SK-N-SH (cell line): ENCODE data around the gene TFF1. TPM values are rescaled to one million over a fixed set of nuclear protein-coding genes. Genes with fewer than 3 reads are reported as not detected.

Source experiments
- CTCF ChIA-PET: fragments of 300-600, 350-600 bp; formaldehyde crosslinking; extraction: SDS; loops from one replicate; lab custom pipeline; 2021; lab: Yijun Ruan, JAX
- POLR2A ChIA-PET: fragments of 350-600 bp; sonication (Branson Sonifier 250); formaldehyde crosslinking; extraction: SDS; loops from one replicate; lab custom pipeline; 2020; ENCODE audit warnings: antibody characterized with exemption, inconsistent platforms; lab: Yijun Ruan, JAX
- DNase-seq: peaks from one replicate; pipeline ENCODE4 v3.0.0; 2012
- H2AFZ ChIP-seq: fragments of 200-600 bp; sonication (generic); 2 replicates; pipeline ENCODE4 v1.8.1; 2016; ENCODE audit warnings: antibody characterized with exemption, mild to moderate bottlenecking, low read depth
- H3F3A ChIP-seq: fragments of 200-600 bp; sonication (generic); replicated peaks from 2 replicates; pipeline ENCODE3; 2016; ENCODE audit warnings: antibody characterized with exemption, mild to moderate bottlenecking; ENCODE audit not compliant: insufficient read depth
- H3K27ac ChIP-seq, 2 experiments: fragments of 200-500 bp in 1 of 2; fragments of 200-600 bp in 1 of 2; sonication (Bioruptor generic) in 1 of 2; sonication (generic), shearing (Covaris generic) in 1 of 2; 2 replicates each; pipeline versions ENCODE4 v1.5.1 to v1.6.1; 2014 to 2016; ENCODE audit warnings: low read depth in 2 of 2, inconsistent platforms in 1 of 2, low read length in 1 of 2, mild to moderate bottlenecking in 1 of 2, mixed read lengths in 1 of 2
- H3K27me3 ChIP-seq: fragments of 200-600 bp; sonication (generic), shearing (Covaris generic); 2 replicates; pipeline ENCODE4 v1.6.1; 2016; ENCODE audit warnings: mixed run types; ENCODE audit not compliant: insufficient read depth
- H3K36me3 ChIP-seq, 2 experiments: fragments of 200-500 bp in 1 of 2; fragments of 200-600 bp in 1 of 2; sonication (Bioruptor generic) in 1 of 2; sonication (generic) in 1 of 2; replicated peaks in 1 of 2; 2 replicates each; pipeline versions ENCODE3 to v1.5.1; 2014 to 2016; ENCODE audit warnings: low read length in 1 of 2, mild to moderate bottlenecking in 1 of 2; ENCODE audit not compliant: insufficient read depth in 2 of 2, control insufficient read depth in 1 of 2
- H3K4me1 ChIP-seq, 2 experiments: fragments of 200-500 bp in 1 of 2; fragments of 200-600 bp in 1 of 2; sonication (Bioruptor generic) in 1 of 2; sonication (generic), shearing (Covaris generic) in 1 of 2; 2 replicates each; pipeline versions ENCODE4 v1.5.1 to v1.6.1; 2014 to 2016; ENCODE audit warnings: low read depth in 1 of 2, low read length in 1 of 2, mixed run types in 1 of 2; ENCODE audit not compliant: insufficient read depth in 2 of 2, control insufficient read depth in 1 of 2
- H3K4me2 ChIP-seq: fragments of 200-600 bp; sonication (generic), shearing (Covaris generic); 2 replicates; pipeline ENCODE4 v1.6.1; 2017; ENCODE audit warnings: mixed run types
- H3K4me3 ChIP-seq, 2 experiments: fragments of 200-500 bp in 1 of 2; fragments of 200-600 bp in 1 of 2; sonication (Bioruptor generic) in 1 of 2; sonication (generic), shearing (Covaris generic) in 1 of 2; 2 replicates each; pipeline versions ENCODE4 v1.5.1 to v1.8.1; 2014 to 2016; ENCODE audit warnings: low read depth in 2 of 2, inconsistent platforms in 1 of 2, low read length in 1 of 2, mild to moderate bottlenecking in 1 of 2, mixed read lengths in 1 of 2, moderate library complexity in 1 of 2
- H3K79me2 ChIP-seq: fragments of 200-600 bp; sonication (generic); 2 replicates; pipeline ENCODE4 v1.8.1; 2017; ENCODE audit warnings: mild to moderate bottlenecking; ENCODE audit not compliant: insufficient read depth
- H3K9ac ChIP-seq: fragments of 200-600 bp; sonication (generic); 2 replicates; pipeline ENCODE4 v1.6.1; 2017; ENCODE audit warnings: mixed run types
- H3K9me2 ChIP-seq: fragments of 200-600 bp; sonication (generic); 2 replicates; pipeline ENCODE4 v1.6.1; 2017; ENCODE audit warnings: mixed run types
- H3K9me3 ChIP-seq: fragments of 200-600 bp; sonication (generic); 2 replicates; pipeline ENCODE4 v1.6.1; 2017; ENCODE audit warnings: mixed run types, mild to moderate bottlenecking, moderate library complexity
- H4K20me1 ChIP-seq: fragments of 200-600 bp; sonication (generic); 2 replicates; pipeline ENCODE4 v1.6.1; 2017; ENCODE audit warnings: mild to moderate bottlenecking, mixed run types; ENCODE audit not compliant: insufficient read depth
- CHD2 ChIP-seq: fragments of 150-350 bp; IDR thresholded peaks from 2 replicates; pipeline ENCODE4 v1.6.1; 2018; ENCODE audit warnings: low read length; ENCODE audit not compliant: partially characterized antibody
- ELF1 ChIP-seq: IDR thresholded peaks from 2 replicates; pipeline ENCODE4 v1.4.0; 2012
- EP300 ChIP-seq, 2 experiments: IDR thresholded peaks; 2 replicates each; pipeline versions ENCODE4 v1.4.0 to v1.6.1; 2012; ENCODE audit warnings: borderline replicate concordance in 1 of 2, low read depth in 1 of 2, low read length in 1 of 2
- EZH2phosphoT487 ChIP-seq: fragments of 200-600 bp; sonication (generic); IDR thresholded peaks from 2 replicates; pipeline ENCODE4 v1.6.1; 2017; ENCODE audit warnings: low read depth, mixed run types, mild to moderate bottlenecking, antibody characterized with exemption, moderate library complexity, borderline replicate concordance
- FOSL2 ChIP-seq: IDR thresholded peaks from 2 replicates; pipeline ENCODE4 v1.4.0; 2012; ENCODE audit warnings: low read depth, mild to moderate bottlenecking, moderate library complexity, borderline replicate concordance
- GATA2 ChIP-seq: sonication (generic); formaldehyde crosslinking; IDR thresholded peaks from 2 replicates; pipeline ENCODE4 v1.5.0; 2020; ENCODE audit warnings: mild to moderate bottlenecking, missing genetic modification reagents
- JUND ChIP-seq: IDR thresholded peaks from 2 replicates; pipeline ENCODE4 v1.4.0; 2012
- MEF2A ChIP-seq: IDR thresholded peaks from 2 replicates; pipeline ENCODE4 v1.4.0; 2012; ENCODE audit warnings: low read depth, borderline replicate concordance
- RXRA ChIP-seq: IDR thresholded peaks from 2 replicates; pipeline ENCODE4 v1.4.0; 2012; ENCODE audit warnings: low read depth, mild to moderate bottlenecking, borderline replicate concordance
- SIN3A ChIP-seq: IDR thresholded peaks from 2 replicates; pipeline ENCODE4 v1.6.1; 2012; ENCODE audit warnings: low read depth, mild to moderate bottlenecking, low read length, moderate library complexity, borderline replicate concordance
- SMC3 ChIP-seq: IDR thresholded peaks from 2 replicates; pipeline ENCODE4 v1.6.1; 2012; ENCODE audit warnings: low read depth, low read length, improper control_type of control experiment
- TAF1 ChIP-seq: IDR thresholded peaks from 2 replicates; pipeline ENCODE4 v1.6.1; 2012; ENCODE audit warnings: low read depth, mild to moderate bottlenecking, low read length, moderate library complexity, borderline replicate concordance
- TCF12 ChIP-seq: IDR thresholded peaks from 2 replicates; pipeline ENCODE4 v1.4.0; 2012
- YY1 ChIP-seq: IDR thresholded peaks from 2 replicates; pipeline ENCODE4 v1.4.0; 2012; ENCODE audit warnings: low read depth, mild to moderate bottlenecking
- WGBS: methylation state at CpG from one replicate; pipeline ENCODE4 v1.1.6; 2017; ENCODE audit warnings: low lambda C conversion rate; 5-methylcytosine and 5-hydroxymethylcytosine counted together
- polyA plus RNA-seq, 3 experiments: library from polyadenylated mRNA; depleted of rRNA; stranded (reverse); fragments of >200 nt; gene quantifications; 2 replicates each; pipeline ENCODE4 v1.2.3, GENCODE V29; 2012
- TF ChIP-seq, protein P1 (sequence below): fragments of 150-350 bp; IDR thresholded peaks from 2 replicates; pipeline ENCODE4 v1.6.1; 2017; ENCODE audit warnings: antibody characterized with exemption, low read length, low read depth, borderline replicate concordance
- TF ChIP-seq, protein P2 (sequence below): fragments of 200-600 bp; sonication (generic); IDR thresholded peaks from 2 replicates; pipeline ENCODE4 v1.6.1; 2017; ENCODE audit warnings: antibody characterized with exemption, mild to moderate bottlenecking, moderate library complexity
- TF ChIP-seq, protein P3 (sequence below): fragments of 150-350 bp; IDR thresholded peaks from 2 replicates; pipeline ENCODE4 v1.6.1; 2016; ENCODE audit warnings: mild to moderate bottlenecking, low read depth, low read length

Gene TFF1
- polyA plus RNA-seq, 1 of the 3 experiments (the other 2 are of a cell fraction) = not detected

GRCh38 chr21:42324896-42325295 is 41.4 kb downstream of the TFF1 start:
- no peaks in the 10 kb centered on the region for H3K27me3 ChIP-seq
- H3K9ac ChIP-seq = no peak overlapping the region
- H3K4me1 ChIP-seq = no peaks in the 10 kb centered on the region
- no peaks in the 10 kb centered on the region for H4K20me1 ChIP-seq
- no peaks in the 10 kb centered on the region for H3K79me2 ChIP-seq
- no peak for DNase-seq
- no peaks in the 10 kb centered on the region for H3K36me3 ChIP-seq
- H3F3A ChIP-seq = no peaks in the 10 kb centered on the region
- POLR2A ChIA-PET = no interaction called here
- TF ChIP-seq, protein P1, sequence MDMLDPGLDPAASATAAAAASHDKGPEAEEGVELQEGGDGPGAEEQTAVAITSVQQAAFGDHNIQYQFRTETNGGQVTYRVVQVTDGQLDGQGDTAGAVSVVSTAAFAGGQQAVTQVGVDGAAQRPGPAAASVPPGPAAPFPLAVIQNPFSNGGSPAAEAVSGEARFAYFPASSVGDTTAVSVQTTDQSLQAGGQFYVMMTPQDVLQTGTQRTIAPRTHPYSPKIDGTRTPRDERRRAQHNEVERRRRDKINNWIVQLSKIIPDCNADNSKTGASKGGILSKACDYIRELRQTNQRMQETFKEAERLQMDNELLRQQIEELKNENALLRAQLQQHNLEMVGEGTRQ = no peak
- TF ChIP-seq, protein P2, sequence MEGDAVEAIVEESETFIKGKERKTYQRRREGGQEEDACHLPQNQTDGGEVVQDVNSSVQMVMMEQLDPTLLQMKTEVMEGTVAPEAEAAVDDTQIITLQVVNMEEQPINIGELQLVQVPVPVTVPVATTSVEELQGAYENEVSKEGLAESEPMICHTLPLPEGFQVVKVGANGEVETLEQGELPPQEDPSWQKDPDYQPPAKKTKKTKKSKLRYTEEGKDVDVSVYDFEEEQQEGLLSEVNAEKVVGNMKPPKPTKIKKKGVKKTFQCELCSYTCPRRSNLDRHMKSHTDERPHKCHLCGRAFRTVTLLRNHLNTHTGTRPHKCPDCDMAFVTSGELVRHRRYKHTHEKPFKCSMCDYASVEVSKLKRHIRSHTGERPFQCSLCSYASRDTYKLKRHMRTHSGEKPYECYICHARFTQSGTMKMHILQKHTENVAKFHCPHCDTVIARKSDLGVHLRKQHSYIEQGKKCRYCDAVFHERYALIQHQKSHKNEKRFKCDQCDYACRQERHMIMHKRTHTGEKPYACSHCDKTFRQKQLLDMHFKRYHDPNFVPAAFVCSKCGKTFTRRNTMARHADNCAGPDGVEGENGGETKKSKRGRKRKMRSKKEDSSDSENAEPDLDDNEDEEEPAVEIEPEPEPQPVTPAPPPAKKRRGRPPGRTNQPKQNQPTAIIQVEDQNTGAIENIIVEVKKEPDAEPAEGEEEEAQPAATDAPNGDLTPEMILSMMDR = no peak
- TF ChIP-seq, protein P3, sequence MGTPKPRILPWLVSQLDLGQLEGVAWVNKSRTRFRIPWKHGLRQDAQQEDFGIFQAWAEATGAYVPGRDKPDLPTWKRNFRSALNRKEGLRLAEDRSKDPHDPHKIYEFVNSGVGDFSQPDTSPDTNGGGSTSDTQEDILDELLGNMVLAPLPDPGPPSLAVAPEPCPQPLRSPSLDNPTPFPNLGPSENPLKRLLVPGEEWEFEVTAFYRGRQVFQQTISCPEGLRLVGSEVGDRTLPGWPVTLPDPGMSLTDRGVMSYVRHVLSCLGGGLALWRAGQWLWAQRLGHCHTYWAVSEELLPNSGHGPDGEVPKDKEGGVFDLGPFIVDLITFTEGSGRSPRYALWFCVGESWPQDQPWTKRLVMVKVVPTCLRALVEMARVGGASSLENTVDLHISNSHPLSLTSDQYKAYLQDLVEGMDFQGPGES = no peak
- TF ChIP-seq SIN3A = no peak
- TF ChIP-seq, all 33 proteins: peak for 0
- CTCF ChIA-PET = interaction anchor here (0.9 kb wide), 1 partner anchor 15 kb away, joined by 4 read pairs; no protein-coding TSS in a partner anchor
- Histone ChIP-seq H3K27ac (no peak overlapping the region), H3K9me2 (no peaks in the 10 kb centered on the region), H3K9me3 (no peaks in the 10 kb centered on the region), H3K4me3 (no peak overlapping the region), H3K4me2 (no peak overlapping the region), H2AFZ (no peak overlapping the region)
- WGBS = 25% methylated on average over 5 of the region's 6 CpGs

- H3K4me3 ChIP-seq = no peak overlapping the region
- no peak overlapping the region for H2AFZ ChIP-seq
- TF ChIP-seq GATA2 (CRISPR knock-in tag) = no peak
- no peak for DNase-seq
- ChIA-PET POLR2A (no interaction called here), CTCF (interaction anchor here (0.5 to 3.0 kb wide), 2 partner anchors 12 to 395 kb away, joined by 3 to 13 read pairs; no protein-coding TSS in a partner anchor)
- 0% methylated on average over 2 of the region's 4 CpGs for WGBS
- H3K9ac ChIP-seq = no peak overlapping the region
- no peak overlapping the region for H3K27ac ChIP-seq
- no peaks in the 10 kb centered on the region for H3K4me1 ChIP-seq
- H3K9me3 ChIP-seq = no peaks in the 10 kb centered on the region
- H3K36me3 ChIP-seq = no peaks in the 10 kb centered on the region
- no peak overlapping the region for H3K4me2 ChIP-seq
- H3K9me2 ChIP-seq = no peaks in the 10 kb centered on the region
- no peaks in the 10 kb centered on the region for H4K20me1 ChIP-seq
- no peaks in the 10 kb centered on the region for H3K79me2 ChIP-seq
- H3K27me3 ChIP-seq = no peaks in the 10 kb centered on the region
- no peaks in the 10 kb centered on the region for H3F3A ChIP-seq
Observed at GRCh38 chr21:42321845-42322244, 44.5 kb downstream of the TFF1 start.

DNA sequence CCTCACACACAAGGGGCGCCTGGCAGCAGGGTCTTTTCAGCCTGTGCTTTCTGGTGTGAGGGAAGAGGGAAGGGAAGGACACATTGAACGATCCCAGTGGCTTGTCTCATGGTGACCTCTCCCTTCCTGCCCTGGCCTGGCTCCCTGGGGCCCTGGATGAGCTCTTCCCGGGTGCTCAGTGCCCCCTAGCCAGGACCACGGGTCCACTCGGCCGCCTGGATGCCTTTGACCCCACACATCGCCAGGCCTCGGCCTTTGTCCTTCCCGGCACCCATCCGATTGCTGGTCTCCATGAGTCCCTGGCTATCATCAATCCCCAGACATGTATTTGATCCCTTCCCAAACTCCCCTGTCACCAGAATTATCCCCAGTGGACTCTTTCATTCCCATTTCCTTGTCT is 45.1 kb downstream of the TFF1 start:
- H2AFZ ChIP-seq = no peak overlapping the region
- no peaks in the 10 kb centered on the region for H3K9me3 ChIP-seq
- H3K27me3 ChIP-seq = no peaks in the 10 kb centered on the region
- H3K9ac ChIP-seq = no peak overlapping the region
- no peaks in the 10 kb centered on the region for H3K79me2 ChIP-seq
- no peaks in the 10 kb centered on the region for H3F3A ChIP-seq
- H3K27ac ChIP-seq = no peak overlapping the region
- no peaks in the 10 kb centered on the region for H4K20me1 ChIP-seq
- no peaks in the 10 kb centered on the region for H3K36me3 ChIP-seq
- no peak overlapping the region for H3K4me3 ChIP-seq
- no peaks in the 10 kb centered on the region for H3K9me2 ChIP-seq
- H3K4me2 ChIP-seq = no peak overlapping the region
- ChIA-PET CTCF (interaction anchor here (3.0 kb wide), 1 partner anchor 11 kb away, joined by 13 read pairs; no protein-coding TSS in a partner anchor), POLR2A (no interaction called here)
- H3K4me1 ChIP-seq = no peaks in the 10 kb centered on the region
- DNase-seq = no peak
- WGBS = 52% methylated on average over 7 of the region's 10 CpGs
- no peak for TF ChIP-seq EZH2phosphoT487
- no peak for TF ChIP-seq MEF2A
- no peak for TF ChIP-seq RXRA
- TF ChIP-seq TAF1 = no peak
- no peak for TF ChIP-seq TCF12
- TF ChIP-seq GATA2 (CRISPR knock-in tag) = no peak
- no peak for TF ChIP-seq YY1
- no peak for TF ChIP-seq SMC3
- no peak for TF ChIP-seq FOSL2
- no peak for TF ChIP-seq EP300 (IDR thresholded peaks at IDR 0.05; ENCODE audit: borderline replicate concordance in 1 of 2, low read depth in 1 of 2, low read length in 1 of 2)
- TF ChIP-seq, protein P1 = no peak
- no peak for TF ChIP-seq CHD2
- no peak for TF ChIP-seq SIN3A
- no peak for TF ChIP-seq JUND
- TF ChIP-seq ELF1 = no peak
